ENCODE measurements around the gene SOX2.

DNA sequence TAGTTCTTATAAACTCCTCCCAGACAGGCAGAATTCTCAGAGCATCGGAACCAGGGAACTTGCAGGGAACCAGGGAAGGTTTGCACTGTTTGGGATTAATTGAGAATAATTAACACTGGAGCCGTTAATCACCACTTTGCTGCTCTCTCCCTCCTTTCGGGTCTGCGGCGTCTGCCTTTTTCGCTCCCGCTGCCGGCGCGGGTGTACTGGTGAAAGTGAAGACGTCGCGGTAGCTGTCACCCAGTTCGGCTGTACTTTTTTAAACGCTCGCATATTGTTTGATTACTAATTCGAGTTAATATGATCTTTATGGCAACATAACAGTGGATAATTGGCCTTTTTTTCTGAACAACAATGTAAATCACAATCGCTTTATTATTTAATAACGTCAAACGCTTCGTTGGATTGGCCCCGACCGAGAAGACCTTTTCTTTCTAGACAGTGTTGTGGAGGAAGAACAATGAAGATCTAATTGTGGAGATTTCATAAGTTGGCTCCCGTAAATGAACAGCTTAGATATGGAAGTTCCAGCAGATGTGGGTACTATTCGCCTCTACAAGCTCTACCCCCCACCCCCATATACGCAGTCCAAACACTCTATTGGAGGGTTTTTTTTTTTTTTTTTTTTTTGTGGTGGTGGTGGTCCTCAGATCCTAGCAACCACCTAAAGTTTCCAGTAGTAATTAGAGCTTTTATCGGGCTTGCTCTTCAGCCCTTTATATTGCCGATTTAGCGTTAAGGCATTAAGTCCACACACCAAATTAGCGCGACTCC, 12.7 kb downstream of the SOX2 start:
- TF ChIP-seq POLR2AphosphoS5 (IDR thresholded peaks at IDR 0.05; ENCODE audit: low read depth, low read length), result no peak
- TF ChIP-seq POLR2A (IDR thresholded peaks at IDR 0.05; ENCODE audit: low read depth, low read length), result no peak
- no peak for TF ChIP-seq POU2F2 (IDR thresholded peaks at IDR 0.05; ENCODE audit: low read depth, low read length)
- TF ChIP-seq TAF1 (IDR thresholded peaks at IDR 0.05; ENCODE audit: low read depth, low read length), result no peak
- TF ChIP-seq SPI1 (IDR thresholded peaks at IDR 0.05; ENCODE audit: low read depth, low read length), result no peak
